HUES48 (cell line): ENCODE measurements around the gene IFI27.
"Not testable (repeated sequence)": the region's sequence is repeated elsewhere in the genome, so short reads cannot be mapped to it uniquely, and the experiment has no call there.

ENCODE experiments used
- H3K27ac ChIP-seq: one replicate; pipeline ENCODE4 v1.7.0; 2013; ENCODE audit warnings: low read depth, low read length, inconsistent platforms
- H3K27me3 ChIP-seq: 2 replicates; pipeline ENCODE4 v1.6.1; 2013; ENCODE audit warnings: mild to moderate bottlenecking, low read length; ENCODE audit not compliant: control insufficient read depth, insufficient read depth
- H3K36me3 ChIP-seq: 2 replicates; pipeline ENCODE4 v1.6.1; 2013; ENCODE audit warnings: low read length; ENCODE audit not compliant: control insufficient read depth, insufficient read depth
- H3K4me1 ChIP-seq: 2 replicates; pipeline ENCODE4 v1.6.1; 2013; ENCODE audit warnings: mild to moderate bottlenecking, low read length; ENCODE audit not compliant: control insufficient read depth, insufficient read depth
- H3K4me3 ChIP-seq: 2 replicates; pipeline ENCODE4 v1.5.1; 2013; ENCODE audit warnings: mild to moderate bottlenecking, low read depth, low read length
- H3K9ac ChIP-seq: 2 replicates; pipeline ENCODE4 v1.6.1; 2013; ENCODE audit warnings: mild to moderate bottlenecking, low read depth, low read length, moderate library complexity
- H3K9me3 ChIP-seq: 2 replicates; pipeline ENCODE4 v1.6.1; 2013; ENCODE audit warnings: low read length; ENCODE audit not compliant: control insufficient read depth, insufficient read depth

The IFI27 gene

GRCh38 chr14:94110552-94111181, at the start of gene IFI27:
TSS of gene IFI27 (plus strand) at chr14:94110736.
- H3K4me3 ChIP-seq: no peak within 1 kb of the TSS

GRCh38 chr14:94062344-94062940, 48.1 kb upstream of the IFI27 start:
- H3K36me3 ChIP-seq: peaks cover 52% of the 10 kb centered on the region
- no peaks in the 10 kb centered on the region for H3K27me3 ChIP-seq
- no peak overlapping the region for H3K9ac ChIP-seq

More at GRCh38 chr14:94110552-94111181, at the start of gene IFI27:
- no peaks in the 10 kb centered on the region for H3K36me3 ChIP-seq
- H3K27ac ChIP-seq: no peak within 1 kb of the TSS
- H3K9ac ChIP-seq: no peak within 1 kb of the TSS
- H3K27me3 ChIP-seq: no peaks in the 10 kb centered on the region
- H3K9me3 ChIP-seq: no peaks in the 10 kb centered on the region
- H3K4me1 ChIP-seq: no peaks in the 10 kb centered on the region

GRCh38 chr14:94066089-94066676, 44.4 kb upstream of the IFI27 start:
- H3K9me3 ChIP-seq: peaks cover 6% of the 10 kb centered on the region; the same call in 1 of the 2 replicates
- H3K4me3 ChIP-seq: no peak overlapping the region
- H3K4me1 ChIP-seq: peaks cover 21% of the 10 kb centered on the region
- peak overlapping the region; percentile 57 for H3K27ac ChIP-seq
- H3K36me3 ChIP-seq: peaks cover 15% of the 10 kb centered on the region
- H3K9ac ChIP-seq: no peak overlapping the region
- no peaks in the 10 kb centered on the region for H3K27me3 ChIP-seq

More at GRCh38 chr14:94062344-94062940, 48.1 kb upstream of the IFI27 start:
- Histone ChIP-seq H3K9me3 (no peaks in the 10 kb centered on the region), H3K4me1 (peaks cover 21% of the 10 kb centered on the region), H3K27ac (peak overlapping the region; percentile 66), H3K4me3 (no peak overlapping the region)

GRCh38 chr14:94072076-94072475, 38.5 kb upstream of the IFI27 start:
- H3K9me3 ChIP-seq: peaks cover 23% of the 10 kb centered on the region
- H3K27me3 ChIP-seq: not testable (repeated sequence)

GRCh38 chr14:94074534-94074933, 36.0 kb upstream of the IFI27 start:
- Histone ChIP-seq H3K9me3 (peaks cover 23% of the 10 kb centered on the region), H3K36me3 (peaks cover 28% of the 10 kb centered on the region), H3K4me1 (no peaks in the 10 kb centered on the region), H3K27ac (no peak overlapping the region), H3K4me3 (no peak overlapping the region), H3K27me3 (no peaks in the 10 kb centered on the region), H3K9ac (no peak overlapping the region)

More at GRCh38 chr14:94072076-94072475, 38.5 kb upstream of the IFI27 start:
- H3K4me1 ChIP-seq, H3K27ac ChIP-seq, H3K4me3 ChIP-seq, H3K36me3 ChIP-seq, H3K9ac ChIP-seq: not testable (repeated sequence)

GRCh38 chr14:94075008-94075407, 35.5 kb upstream of the IFI27 start:
- Histone ChIP-seq H3K4me3 (no peak overlapping the region), H3K27ac (no peak overlapping the region), H3K4me1 (peaks cover 5% of the 10 kb centered on the region), H3K9me3 (peaks cover 19% of the 10 kb centered on the region), H3K36me3 (peaks cover 30% of the 10 kb centered on the region), H3K27me3 (no peaks in the 10 kb centered on the region), H3K9ac (no peak overlapping the region)

- no peaks in the 10 kb centered on the region for H3K27me3 ChIP-seq
- H3K4me1 ChIP-seq: peaks cover 12% of the 10 kb centered on the region
- no peak overlapping the region for H3K9ac ChIP-seq
- H3K9me3 ChIP-seq: peaks cover 17% of the 10 kb centered on the region
- H3K36me3 ChIP-seq: peaks cover 30% of the 10 kb centered on the region
- H3K4me3 ChIP-seq: no peak overlapping the region
- no peak overlapping the region for H3K27ac ChIP-seq
These were observed 33.3 kb upstream of the IFI27 start for GRCh38 chr14:94077111-94077821.

- H3K9me3 ChIP-seq: peaks cover 17% of the 10 kb centered on the region
- H3K4me3 ChIP-seq: no peak overlapping the region
- peaks cover 30% of the 10 kb centered on the region for H3K36me3 ChIP-seq
- H3K27me3 ChIP-seq: no peaks in the 10 kb centered on the region
- H3K27ac ChIP-seq: no peak overlapping the region
- peaks cover 12% of the 10 kb centered on the region for H3K4me1 ChIP-seq
- H3K9ac ChIP-seq: no peak overlapping the region
These were observed 32.7 kb upstream of the IFI27 start for GRCh38 chr14:94077823-94078222.

- H3K36me3 ChIP-seq: peaks cover 30% of the 10 kb centered on the region
These were observed 30.5 kb upstream of the IFI27 start for GRCh38 chr14:94079891-94080620.

GRCh38 chr14:94080621-94081385, 29.7 kb upstream of the IFI27 start, which contains the start of the genes DDX24 and IFI27L1:
TSS of gene DDX24 (minus strand) at chr14:94081202. CDS start at chr14:94079742, 1,460 bp downstream.
TSS of gene IFI27L1 (plus strand) at chr14:94081310. CDS start at chr14:94096938, 15,628 bp downstream.
- peak within 1 kb of the TSS; percentile 65 for H3K9ac ChIP-seq
- peak within 1 kb of the TSS; percentile 76 for H3K27ac ChIP-seq
- peaks cover 30% of the 10 kb centered on the region for H3K36me3 ChIP-seq
- no peaks in the 10 kb centered on the region for H3K27me3 ChIP-seq
- no peaks in the 10 kb centered on the region for H3K9me3 ChIP-seq
- H3K4me3 ChIP-seq: peak within 1 kb of the TSS; percentile 77
- peaks cover 12% of the 10 kb centered on the region for H3K4me1 ChIP-seq

More at GRCh38 chr14:94079891-94080620, 30.5 kb upstream of the IFI27 start:
- Histone ChIP-seq H3K27ac (no peak overlapping the region), H3K4me1 (peaks cover 12% of the 10 kb centered on the region), H3K27me3 (no peaks in the 10 kb centered on the region), H3K9ac (peak overlapping the region; percentile 65), H3K4me3 (peak overlapping the region; percentile 77), H3K9me3 (peaks cover 7% of the 10 kb centered on the region; the same call in 1 of the 2 replicates)
